HepG2 (cell line): Measurements from ENCODE around the gene PIGZ. TPM values are rescaled to one million over a fixed set of nuclear protein-coding genes. Genes with fewer than 3 reads are reported as not detected.

Experiments
- AGO2 ChIP-seq: fragments of 200-400 bp; formaldehyde crosslinking; optimal IDR thresholded peaks from 2 replicates; pipeline ENCODE3; 2017; ENCODE audit warnings: mild to moderate bottlenecking, low read depth, low read length, moderate library complexity
- AKAP8 ChIP-seq: sonication (generic); formaldehyde crosslinking; IDR thresholded peaks from 2 replicates; pipeline ENCODE4 v1.5.1; 2020; ENCODE audit warnings: mild to moderate bottlenecking, missing genetic modification reagents
- CREM ChIP-seq, 2 experiments: sonication (generic) in 1 of 2; formaldehyde crosslinking in 1 of 2; IDR thresholded peaks; 2 replicates each; pipeline versions ENCODE4 v1.4.0 to v1.6.1; 2016 to 2020; ENCODE audit warnings: antibody characterized with exemption in 1 of 2, mild to moderate bottlenecking in 1 of 2, missing genetic modification reagents in 1 of 2
- FLYWCH1 ChIP-seq: sonication (generic); formaldehyde crosslinking; IDR thresholded peaks from 2 replicates; pipeline ENCODE4 v1.8.1; 2023; ENCODE audit warnings: mild to moderate bottlenecking, missing genetic modification reagents
- GABPB1 ChIP-seq: IDR thresholded peaks from 2 replicates; pipeline ENCODE4 v1.6.1; 2016; ENCODE audit warnings: mild to moderate bottlenecking, missing genetic modification reagents, moderate library complexity, missing compliant biosample characterization
- KAT7 ChIP-seq: IDR thresholded peaks from 2 replicates; pipeline ENCODE4 v1.6.1; 2018; ENCODE audit warnings: borderline replicate concordance, missing compliant biosample characterization
- MED1 ChIP-seq: sonication (generic); formaldehyde crosslinking; IDR thresholded peaks from 2 replicates; pipeline ENCODE4 v1.4.0; 2020; ENCODE audit warnings: missing genetic modification reagents
- MED8 ChIP-seq: sonication (generic); formaldehyde crosslinking; IDR thresholded peaks from 2 replicates; pipeline ENCODE4 v1.8.1; 2023; ENCODE audit warnings: mild to moderate bottlenecking, missing genetic modification reagents; ENCODE audit not compliant: insufficient replicate concordance
- NFIC ChIP-seq: IDR thresholded peaks from 2 replicates; pipeline ENCODE4 v1.6.1; 2012; ENCODE audit warnings: mild to moderate bottlenecking, low read length, inconsistent platforms
- STAG1 ChIP-seq: sonication (generic); formaldehyde crosslinking; IDR thresholded peaks from 2 replicates; pipeline ENCODE4 v1.4.0; 2020; ENCODE audit warnings: missing genetic modification reagents
- TBX2 ChIP-seq: sonication (generic); formaldehyde crosslinking; IDR thresholded peaks from 2 replicates; pipeline ENCODE4 v1.5.0; 2020; ENCODE audit warnings: missing genetic modification reagents, mild to moderate bottlenecking, borderline replicate concordance
- TFDP1 ChIP-seq: IDR thresholded peaks from 2 replicates; pipeline ENCODE4 v1.6.1; 2016; ENCODE audit warnings: missing compliant biosample characterization, missing genetic modification reagents, borderline replicate concordance
- ZNF331 ChIP-seq: sonication (generic); formaldehyde crosslinking; IDR thresholded peaks from 2 replicates; pipeline ENCODE4 v1.4.0; 2020; ENCODE audit warnings: missing genetic modification reagents
- ZNF891 ChIP-seq: sonication (generic); formaldehyde crosslinking; IDR thresholded peaks from 2 replicates; pipeline ENCODE4 v1.5.0; 2020; ENCODE audit warnings: mild to moderate bottlenecking, missing genetic modification reagents
- ZSCAN31 ChIP-seq: sonication (generic); formaldehyde crosslinking; IDR thresholded peaks from 2 replicates; pipeline ENCODE4 v1.5.0; 2020; ENCODE audit warnings: low read depth, mild to moderate bottlenecking, missing genetic modification reagents
- polyA plus RNA-seq, 8 experiments: library from polyadenylated mRNA; depleted of rRNA in 3 of 8; stranded (reverse) in 7 of 8; unstranded in 1 of 8; fragments of >200 nt; fragmentation: Illumina TruSeq in 4 of 8; extraction: Trizol in 4 of 8; gene quantifications; 2 replicates each; pipeline versions ENCODE4 v1.2.1 to v1.2.3, GENCODE V29; 2011 to 2016; ENCODE audit warnings: low read depth in 4 of 8, missing spikeins in 1 of 8, mixed read lengths in 1 of 8; ENCODE audit not compliant: insufficient read depth in 1 of 8
- total RNA-seq, 5 experiments: library from RNA; depleted of rRNA; stranded (reverse); fragments of >200 nt; fragmentation: Illumina TruSeq; extraction: Trizol; gene quantifications; 2 replicates each; pipeline ENCODE4 v1.2.3, GENCODE V29; 2016; ENCODE audit warnings: low read depth in 1 of 5
- TF ChIP-seq, protein P1 (sequence below): fragments of 450-650 bp; IDR thresholded peaks from 2 replicates; pipeline ENCODE4 v1.6.1; 2017
- TF ChIP-seq, protein P2 (sequence below): sonication (generic); formaldehyde crosslinking; IDR thresholded peaks from 2 replicates; pipeline ENCODE4 v1.5.0; 2020; ENCODE audit warnings: mild to moderate bottlenecking, low read depth, missing genetic modification reagents, borderline replicate concordance
- TF ChIP-seq, protein P3 (sequence below): sonication (generic); formaldehyde crosslinking; IDR thresholded peaks from 2 replicates; pipeline ENCODE4 v1.4.0; 2020; ENCODE audit warnings: missing genetic modification reagents, borderline replicate concordance
- TF ChIP-seq, protein P4 (sequence below): sonication (generic); formaldehyde crosslinking; IDR thresholded peaks from 2 replicates; pipeline ENCODE4 v1.4.0; 2020; ENCODE audit warnings: mild to moderate bottlenecking, missing genetic modification reagents

Gene PIGZ
- total and polyA plus RNA-seq, 2 of the 13 experiments (the other 11 are each of a cell fraction or from before 2014, with no cell fraction given), result 4.7 to 60.5 TPM

DNA sequence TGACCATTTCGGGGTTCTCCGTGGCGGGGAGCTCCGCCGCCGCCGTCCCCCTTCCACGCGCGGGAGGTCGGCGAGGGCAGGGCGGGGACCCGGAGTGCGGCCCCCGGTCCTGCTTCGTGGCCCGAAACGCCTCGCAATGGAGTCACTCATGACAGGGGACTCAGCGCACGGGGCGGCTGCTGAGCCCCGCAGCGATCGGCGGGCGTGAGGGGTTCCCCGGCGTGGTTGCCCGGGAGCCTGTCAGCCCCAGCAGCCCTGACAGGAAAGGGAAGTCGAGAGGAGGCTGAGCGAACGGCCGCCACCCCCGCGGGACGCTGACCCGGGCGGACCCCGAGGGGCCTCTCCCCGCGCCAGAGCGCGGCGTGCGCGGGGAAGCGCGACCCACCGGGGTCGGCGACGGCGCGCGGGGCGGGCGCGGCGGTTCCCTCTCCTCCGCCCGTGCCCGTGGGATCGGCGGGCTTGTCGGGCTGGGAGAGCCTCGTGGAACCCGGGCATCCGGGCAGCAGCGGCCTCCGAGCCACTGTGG, 564 bp upstream of the PIGZ start (continued):
- TF ChIP-seq, protein P1, sequence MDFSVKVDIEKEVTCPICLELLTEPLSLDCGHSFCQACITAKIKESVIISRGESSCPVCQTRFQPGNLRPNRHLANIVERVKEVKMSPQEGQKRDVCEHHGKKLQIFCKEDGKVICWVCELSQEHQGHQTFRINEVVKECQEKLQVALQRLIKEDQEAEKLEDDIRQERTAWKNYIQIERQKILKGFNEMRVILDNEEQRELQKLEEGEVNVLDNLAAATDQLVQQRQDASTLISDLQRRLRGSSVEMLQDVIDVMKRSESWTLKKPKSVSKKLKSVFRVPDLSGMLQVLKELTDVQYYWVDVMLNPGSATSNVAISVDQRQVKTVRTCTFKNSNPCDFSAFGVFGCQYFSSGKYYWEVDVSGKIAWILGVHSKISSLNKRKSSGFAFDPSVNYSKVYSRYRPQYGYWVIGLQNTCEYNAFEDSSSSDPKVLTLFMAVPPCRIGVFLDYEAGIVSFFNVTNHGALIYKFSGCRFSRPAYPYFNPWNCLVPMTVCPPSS, result no peak
- TF ChIP-seq STAG1 (CRISPR knock-in tag) (no peak), TBX2 (CRISPR knock-in tag) (no peak), ZNF331 (no peak), GABPB1 (peak; percentile 36; the same call in 1 of the 2 replicates), ZSCAN31 (CRISPR knock-in tag) (no peak), FLYWCH1 (no peak; the same call in 1 of the 2 replicates), AKAP8 (CRISPR knock-in tag) (no peak), TFDP1 (CRISPR knock-in tag) (no peak), MED1 (CRISPR knock-in tag) (0 out of 2 replicates have a peak, but pooled peaks have one; percentile 19), CREM (IDR thresholded peaks at IDR 0.05) (no peak), CREM (CRISPR knock-in tag; IDR thresholded peaks at IDR 0.05) (no peak), AGO2 (peak; percentile 76), ZNF891 (CRISPR knock-in tag) (no peak), NFIC (no peak; the same call in 1 of the 2 replicates), KAT7 (no peak), MED8 (peak; percentile 11)
- TF ChIP-seq, protein P2, sequence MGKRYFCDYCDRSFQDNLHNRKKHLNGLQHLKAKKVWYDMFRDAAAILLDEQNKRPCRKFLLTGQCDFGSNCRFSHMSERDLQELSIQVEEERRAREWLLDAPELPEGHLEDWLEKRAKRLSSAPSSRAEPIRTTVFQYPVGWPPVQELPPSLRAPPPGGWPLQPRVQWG (CRISPR knock-in tag), result no peak
- TF ChIP-seq, protein P3, sequence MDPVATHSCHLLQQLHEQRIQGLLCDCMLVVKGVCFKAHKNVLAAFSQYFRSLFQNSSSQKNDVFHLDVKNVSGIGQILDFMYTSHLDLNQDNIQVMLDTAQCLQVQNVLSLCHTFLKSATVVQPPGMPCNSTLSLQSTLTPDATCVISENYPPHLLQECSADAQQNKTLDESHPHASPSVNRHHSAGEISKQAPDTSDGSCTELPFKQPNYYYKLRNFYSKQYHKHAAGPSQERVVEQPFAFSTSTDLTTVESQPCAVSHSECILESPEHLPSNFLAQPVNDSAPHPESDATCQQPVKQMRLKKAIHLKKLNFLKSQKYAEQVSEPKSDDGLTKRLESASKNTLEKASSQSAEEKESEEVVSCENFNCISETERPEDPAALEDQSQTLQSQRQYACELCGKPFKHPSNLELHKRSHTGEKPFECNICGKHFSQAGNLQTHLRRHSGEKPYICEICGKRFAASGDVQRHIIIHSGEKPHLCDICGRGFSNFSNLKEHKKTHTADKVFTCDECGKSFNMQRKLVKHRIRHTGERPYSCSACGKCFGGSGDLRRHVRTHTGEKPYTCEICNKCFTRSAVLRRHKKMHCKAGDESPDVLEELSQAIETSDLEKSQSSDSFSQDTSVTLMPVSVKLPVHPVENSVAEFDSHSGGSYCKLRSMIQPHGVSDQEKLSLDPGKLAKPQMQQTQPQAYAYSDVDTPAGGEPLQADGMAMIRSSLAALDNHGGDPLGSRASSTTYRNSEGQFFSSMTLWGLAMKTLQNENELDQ (CRISPR knock-in tag), result no peak
- TF ChIP-seq, protein P4, sequence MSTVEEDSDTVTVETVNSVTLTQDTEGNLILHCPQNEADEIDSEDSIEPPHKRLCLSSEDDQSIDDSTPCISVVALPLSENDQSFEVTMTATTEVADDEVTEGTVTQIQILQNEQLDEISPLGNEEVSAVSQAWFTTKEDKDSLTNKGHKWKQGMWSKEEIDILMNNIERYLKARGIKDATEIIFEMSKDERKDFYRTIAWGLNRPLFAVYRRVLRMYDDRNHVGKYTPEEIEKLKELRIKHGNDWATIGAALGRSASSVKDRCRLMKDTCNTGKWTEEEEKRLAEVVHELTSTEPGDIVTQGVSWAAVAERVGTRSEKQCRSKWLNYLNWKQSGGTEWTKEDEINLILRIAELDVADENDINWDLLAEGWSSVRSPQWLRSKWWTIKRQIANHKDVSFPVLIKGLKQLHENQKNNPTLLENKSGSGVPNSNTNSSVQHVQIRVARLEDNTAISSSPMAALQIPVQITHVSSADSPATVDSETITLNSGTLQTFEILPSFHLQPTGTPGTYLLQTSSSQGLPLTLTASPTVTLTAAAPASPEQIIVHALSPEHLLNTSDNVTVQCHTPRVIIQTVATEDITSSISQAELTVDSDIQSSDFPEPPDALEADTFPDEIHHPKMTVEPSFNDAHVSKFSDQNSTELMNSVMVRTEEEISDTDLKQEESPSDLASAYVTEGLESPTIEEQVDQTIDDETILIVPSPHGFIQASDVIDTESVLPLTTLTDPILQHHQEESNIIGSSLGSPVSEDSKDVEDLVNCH (CRISPR knock-in tag), result no peak
